Endothelial cell of umbilical vein (primary cell): ENCODE results near the gene LRCH1. TPM values are rescaled to one million over a fixed set of nuclear protein-coding genes. Genes with fewer than 3 reads are reported as not detected.

Source experiments
- BruUV-seq: library from RNA; stranded (reverse); fragments of 400-500 nt; replicated peaks from 2 replicates; lab custom pipeline; 2021; lab: Mats Ljungman, UMichigan
- CTCF ChIA-PET: fragments of 300-600, 350-600 bp; sonication (Branson Sonifier 250); formaldehyde crosslinking; loops from one replicate; lab custom pipeline; 2021; ENCODE audit warnings: antibody characterized with exemption, inconsistent platforms; lab: Charles Lee
- POLR2A ChIA-PET: fragments of 300-600, 350-600 bp; sonication (Branson Sonifier 250); formaldehyde crosslinking; loops from one replicate; lab custom pipeline; 2021; ENCODE audit warnings: antibody characterized with exemption, inconsistent platforms; lab: Charles Lee
- DNase-seq: peaks from one replicate; pipeline ENCODE4 v3.0.0-alpha.2; 2011; ENCODE audit warnings: low read depth, low spot score
- FAIRE-seq: peaks from 2 replicates; lab custom pipeline; 2011; peaks lifted over from hg19 to GRCh38; lab: Jason Lieb, UNC
- H2AFZ ChIP-seq: 2 replicates; pipeline ENCODE4 v1.6.0; 2012; ENCODE audit warnings: low read depth, low read length, control low read depth, inconsistent platforms
- H3K27ac ChIP-seq: 2 replicates; pipeline ENCODE4 v1.5.1; 2011; ENCODE audit warnings: low read depth, mild to moderate bottlenecking, control low read depth, low read length, moderate library complexity; ENCODE audit not compliant: insufficient read depth
- H3K27me3 ChIP-seq, 2 experiments: 2 replicates each; pipeline versions ENCODE4 v1.6.0 to v1.6.1; 2011; ENCODE audit warnings: low read length in 2 of 2, mixed read lengths in 1 of 2; ENCODE audit not compliant: control insufficient read depth in 2 of 2, insufficient read depth in 2 of 2
- H3K36me3 ChIP-seq, 2 experiments: 2 replicates in 1 of 2; 3 replicates in 1 of 2; pipeline ENCODE4 v1.5.1; 2011; ENCODE audit warnings: low read length in 2 of 2, mild to moderate bottlenecking in 1 of 2, moderate library complexity in 1 of 2; ENCODE audit not compliant: control insufficient read depth in 2 of 2, insufficient read depth in 2 of 2; ENCODE audit errors: extremely low read depth in 1 of 2
- H3K4me1 ChIP-seq: 3 replicates; pipeline ENCODE4 v1.5.1; 2011; ENCODE audit warnings: mild to moderate bottlenecking, low read length; ENCODE audit not compliant: control insufficient read depth, insufficient read depth; ENCODE audit errors: extremely low read depth
- H3K4me2 ChIP-seq: 2 replicates; pipeline ENCODE4 v1.6.1; 2011; ENCODE audit warnings: low read length, control low read depth, mixed read lengths; ENCODE audit not compliant: insufficient read depth
- H3K4me3 ChIP-seq, 3 experiments: fragments of 200-600 bp in 1 of 3; sonication (generic), shearing (Covaris generic) in 1 of 3; replicated peaks in 1 of 3; 2 replicates each; pipeline ENCODE4 v1.5.1; 2011 to 2016; ENCODE audit warnings: control low read depth in 3 of 3, low read length in 3 of 3, mild to moderate bottlenecking in 2 of 3, inconsistent platforms in 1 of 3, low read depth in 1 of 3, moderate library complexity in 1 of 3; ENCODE audit not compliant: insufficient read depth in 1 of 3
- H3K79me2 ChIP-seq: 2 replicates; pipeline ENCODE4 v1.6.0; 2012; ENCODE audit warnings: low read length, inconsistent platforms; ENCODE audit not compliant: control insufficient read depth, insufficient read depth
- H3K9ac ChIP-seq: replicated peaks from 2 replicates; pipeline ENCODE3; 2011; ENCODE audit warnings: low read length, control low read depth; ENCODE audit not compliant: insufficient read depth; ENCODE audit errors: extremely low read depth
- H3K9me1 ChIP-seq: replicated peaks from 3 replicates; pipeline ENCODE4 v1.6.0; 2011; ENCODE audit warnings: mild to moderate bottlenecking, low read length; ENCODE audit not compliant: control insufficient read depth, insufficient read depth; ENCODE audit errors: extremely low read depth
- H3K9me3 ChIP-seq: replicated peaks from 2 replicates; pipeline ENCODE4 v1.5.1; 2012; ENCODE audit warnings: low read length, inconsistent platforms; ENCODE audit not compliant: control insufficient read depth, insufficient read depth
- H4K20me1 ChIP-seq: replicated peaks from 2 replicates; pipeline ENCODE3; 2011; ENCODE audit warnings: mild to moderate bottlenecking, low read length; ENCODE audit not compliant: control insufficient read depth, insufficient read depth; ENCODE audit errors: extremely low read depth
- EZH2 ChIP-seq: IDR thresholded peaks from 2 replicates; pipeline ENCODE4 v1.6.1; 2012; ENCODE audit warnings: borderline replicate concordance, low read depth, mild to moderate bottlenecking, moderate library complexity, low read length, inconsistent platforms; ENCODE audit not compliant: severe bottlenecking
- GATA2 ChIP-seq: IDR thresholded peaks from 2 replicates; pipeline ENCODE4 v1.7.0; 2011; ENCODE audit warnings: low read depth, mild to moderate bottlenecking, moderate library complexity, mixed read lengths, low read length; ENCODE audit not compliant: insufficient read length, insufficient read depth
- JUN ChIP-seq: IDR thresholded peaks from 2 replicates; pipeline ENCODE4 v1.6.1; 2011; ENCODE audit warnings: borderline replicate concordance, low read depth; ENCODE audit not compliant: insufficient read length, insufficient read depth
- MYC ChIP-seq: IDR thresholded peaks from one replicate; pipeline ENCODE4 v1.6.1; 2011; ENCODE audit warnings: mild to moderate bottlenecking, low read depth, low read length
- POLR2AphosphoS5 ChIP-seq: IDR thresholded peaks from 2 replicates; pipeline ENCODE4 v1.6.1; 2012; ENCODE audit warnings: low read depth, mild to moderate bottlenecking, control low read depth, low read length, moderate library complexity; ENCODE audit not compliant: insufficient read depth
- dilution Hi-C: fragments of 300-500 bp; cut with MboI; formaldehyde crosslinking; loops from one replicate; pipeline ENCODE4 v1.15.0; 2019; ENCODE audit warnings: low sequenced_read_pairs; ENCODE audit not compliant: extremely low pct_ligation_motif_present
- intact Hi-C: fragments of 100-400 bp; cut with micrococcal nuclease; formaldehyde crosslinking; loops from one replicate; pipeline ENCODE4 v1.10.0; 2022
- polyA plus RNA-seq, 4 experiments: library from polyadenylated mRNA; depleted of rRNA in 3 of 4; stranded (reverse) in 3 of 4; unstranded in 1 of 4; fragments of >200 nt; gene quantifications; 2 replicates each; pipeline versions ENCODE4 v1.2.1 to v1.2.3, GENCODE V29; 2011 to 2012; ENCODE audit warnings: missing spikeins in 1 of 4
- total RNA-seq: library from RNA; stranded (reverse); gene quantifications from 2 replicates; pipeline ENCODE4 v1.2.3, GENCODE V29; 2021
- TF ChIP-seq, protein P1 (sequence below): IDR thresholded peaks from 2 replicates; pipeline ENCODE4 v1.6.1; 2011; ENCODE audit not compliant: insufficient read depth, insufficient read length
- TF ChIP-seq, protein P2 (sequence below), 2 donors: IDR thresholded peaks; 1 replicate in 1 of 2; 2 replicates in 1 of 2; pipeline ENCODE4 v1.5.1; 2011; ENCODE audit warnings: low read length in 2 of 2, mild to moderate bottlenecking in 2 of 2, moderate library complexity in 2 of 2, control low read depth in 1 of 2, inconsistent platforms in 1 of 2, low read depth in 1 of 2; ENCODE audit not compliant: insufficient read depth in 1 of 2; ENCODE audit errors: extremely low read depth in 1 of 2

LRCH1 gene
- total and polyA plus RNA-seq, 2 donors (not counting 3 experiments of a cell fraction or from before 2014, with no cell fraction given): 5.4 to 16.5 TPM

DNA sequence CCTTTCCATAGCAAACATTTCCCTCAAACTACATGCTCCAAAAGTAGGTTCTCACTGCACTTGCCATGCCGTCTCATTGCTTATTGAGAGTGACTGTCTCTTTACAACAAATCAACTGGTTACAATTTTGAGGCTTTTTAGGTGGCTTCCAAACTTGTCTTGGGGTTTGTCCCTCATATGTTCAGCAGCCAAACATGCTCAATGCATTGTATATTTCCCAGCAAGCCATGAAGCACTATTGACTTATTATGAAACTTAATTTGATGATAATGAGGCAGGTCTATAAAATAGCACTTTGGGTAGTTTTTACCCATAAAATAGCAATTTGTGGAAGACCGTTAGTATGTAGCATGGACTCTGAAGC lies 78.2 kb downstream of the LRCH1 start:
- no TSS peak for BruUV-seq
- Histone ChIP-seq H3K27me3 (no peaks in the 10 kb centered on the region), H3K4me1 (no peaks in the 10 kb centered on the region), H2AFZ (no peak overlapping the region), H4K20me1 (no peaks in the 10 kb centered on the region), H3K9me3 (no peaks in the 10 kb centered on the region), H3K4me2 (no peak overlapping the region), H3K9ac (no peak overlapping the region), H3K4me3 (no peak overlapping the region), H3K79me2 (peaks cover 3% of the 10 kb centered on the region), H3K9me1 (no peaks in the 10 kb centered on the region), H3K36me3 (no peaks in the 10 kb centered on the region), H3K27ac (no peak overlapping the region)
- FAIRE-seq: no peak
- dilution Hi-C loops: no loop called here
- intact Hi-C loops: no loop called here
- TF ChIP-seq, protein P1, sequence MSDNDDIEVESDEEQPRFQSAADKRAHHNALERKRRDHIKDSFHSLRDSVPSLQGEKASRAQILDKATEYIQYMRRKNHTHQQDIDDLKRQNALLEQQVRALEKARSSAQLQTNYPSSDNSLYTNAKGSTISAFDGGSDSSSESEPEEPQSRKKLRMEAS: no peak
- TF ChIP-seq POLR2AphosphoS5 (no peak), EZH2 (no peak), JUN (no peak), MYC (no peak), GATA2 (no peak)
- TF ChIP-seq, protein P2, sequence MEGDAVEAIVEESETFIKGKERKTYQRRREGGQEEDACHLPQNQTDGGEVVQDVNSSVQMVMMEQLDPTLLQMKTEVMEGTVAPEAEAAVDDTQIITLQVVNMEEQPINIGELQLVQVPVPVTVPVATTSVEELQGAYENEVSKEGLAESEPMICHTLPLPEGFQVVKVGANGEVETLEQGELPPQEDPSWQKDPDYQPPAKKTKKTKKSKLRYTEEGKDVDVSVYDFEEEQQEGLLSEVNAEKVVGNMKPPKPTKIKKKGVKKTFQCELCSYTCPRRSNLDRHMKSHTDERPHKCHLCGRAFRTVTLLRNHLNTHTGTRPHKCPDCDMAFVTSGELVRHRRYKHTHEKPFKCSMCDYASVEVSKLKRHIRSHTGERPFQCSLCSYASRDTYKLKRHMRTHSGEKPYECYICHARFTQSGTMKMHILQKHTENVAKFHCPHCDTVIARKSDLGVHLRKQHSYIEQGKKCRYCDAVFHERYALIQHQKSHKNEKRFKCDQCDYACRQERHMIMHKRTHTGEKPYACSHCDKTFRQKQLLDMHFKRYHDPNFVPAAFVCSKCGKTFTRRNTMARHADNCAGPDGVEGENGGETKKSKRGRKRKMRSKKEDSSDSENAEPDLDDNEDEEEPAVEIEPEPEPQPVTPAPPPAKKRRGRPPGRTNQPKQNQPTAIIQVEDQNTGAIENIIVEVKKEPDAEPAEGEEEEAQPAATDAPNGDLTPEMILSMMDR (IDR thresholded peaks at IDR 0.05; ENCODE audit: extremely low read depth in 1 of 2, insufficient read depth in 1 of 2, low read depth in 1 of 2, low read length in 2 of 2): no peak
- CTCF ChIA-PET: interaction anchor here (1.8 to 2.2 kb wide), 2 partner anchors 9 to 10 kb away, joined by 5 to 6 read pairs; no protein-coding TSS in a partner anchor
- DNase-seq: no peak
- POLR2A ChIA-PET: no interaction called here
